Esophagus squamous epithelium (tissue), 5 donors: Measurements from ENCODE around the gene SETD2. TPM values are rescaled to one million over a fixed set of nuclear protein-coding genes. Genes with fewer than 3 reads are reported as not detected.

Source experiments
- DNase-seq: peaks from one replicate; lab custom pipeline; 2025; lab: John Stamatoyannopoulos, UW
- H3K27ac ChIP-seq, 4 donors: fragments of 200-600 bp; sonication (generic); one replicate each; pipeline ENCODE4 v1.5.1; 2016 to 2019; ENCODE audit warnings: mild to moderate bottlenecking in 1 of 4
- H3K27me3 ChIP-seq, 4 donors: fragments of 200-600 bp; sonication (generic); 1 replicate in 3 of 4; 2 replicates in 1 of 4; pipeline versions ENCODE4 v1.5.1 to v1.6.0; 2017 to 2021; ENCODE audit warnings: antibody characterized with exemption in 1 of 4
- H3K36me3 ChIP-seq, 3 donors: fragments of 200-600 bp; sonication (generic); one replicate each; pipeline ENCODE4 v1.5.1; 2016 to 2019
- H3K4me1 ChIP-seq, 3 donors: fragments of 200-600 bp; sonication (generic); one replicate each; pipeline ENCODE4 v1.5.1; 2017 to 2019
- H3K4me3 ChIP-seq, 4 donors: fragments of 200-600 bp; sonication (generic); 1 replicate in 3 of 4; 2 replicates in 1 of 4; pipeline ENCODE4 v1.5.1; 2016 to 2019; ENCODE audit warnings: mild to moderate bottlenecking in 2 of 4, moderate library complexity in 1 of 4
- H3K9me3 ChIP-seq, 3 donors: fragments of 200-600 bp; sonication (generic); one replicate each; pipeline ENCODE4 v1.5.1; 2016 to 2019
- CTCF ChIP-seq, 6 experiments: fragments of 450-650 bp in 4 of 6; fragments of 200-600 bp in 2 of 6; sonication (generic) in 2 of 6; IDR thresholded peaks; one replicate each; pipeline ENCODE4 v1.5.1; 2016 to 2019; ENCODE audit warnings: antibody characterized with exemption in 6 of 6, mild to moderate bottlenecking in 4 of 6, moderate library complexity in 4 of 6
- POLR2A ChIP-seq, 4 donors: fragments of 450-650 bp; IDR thresholded peaks; one replicate each; pipeline ENCODE4 v1.6.1; 2017; ENCODE audit warnings: antibody characterized with exemption in 4 of 4, mild to moderate bottlenecking in 4 of 4, moderate library complexity in 3 of 4
- WGBS, 2 donors: methylation state at CpG; one replicate each; pipeline ENCODE4 v1.1.5; 2018; 5-methylcytosine and 5-hydroxymethylcytosine counted together
- intact Hi-C: fragments of 100-400 bp; cut with DNase I; formaldehyde crosslinking; loops from one replicate; pipeline ENCODE4 v1.15.0; 2022
- total RNA-seq, 4 donors: library from RNA; depleted of rRNA; stranded (reverse); fragments of >200 nt; gene quantifications; one replicate each; pipeline ENCODE4 v1.1.0, GENCODE V29; 2016
- donor health status: DM: yes; HTN: yes; CAD: no.

The SETD2 gene
- total RNA-seq, 4 donors from 2014 or later: 24.3 to 59.5 (median 30.1) TPM

GRCh38 chr3:47102081-47102600 is 61.8 kb downstream of the SETD2 start:
- Histone ChIP-seq H3K4me1 (no peaks in the 10 kb centered on the region), H3K4me3 (no peak overlapping the region), H3K9me3 (no peaks in the 10 kb centered on the region), H3K36me3 (peaks cover 4 to 90% (median 6%) of the 10 kb centered on the region in 3 donors), H3K27ac (no peak overlapping the region), H3K27me3 (no peaks in the 10 kb centered on the region)
- no peak for DNase-seq
- TF ChIP-seq POLR2A (IDR thresholded peaks at IDR 0.05) (no peak), CTCF (IDR thresholded peaks at IDR 0.05) (no peak)
- 93 to 98% methylated on average over 6 of the region's 6 CpGs for WGBS, 2 donors
- intact Hi-C loops: no loop called here

GRCh38 chr3:47098910-47099309 is 65.0 kb downstream of the SETD2 start:
- Histone ChIP-seq H3K4me3 (no peak overlapping the region), H3K36me3 (peaks cover 4 to 99% (median 14%) of the 10 kb centered on the region in 3 donors), H3K9me3 (no peaks in the 10 kb centered on the region), H3K27me3 (no peaks in the 10 kb centered on the region), H3K27ac (no peak overlapping the region), H3K4me1 (no peaks in the 10 kb centered on the region)
- no peak for DNase-seq
- WGBS, 2 donors: 76 to 86% methylated on average over 2 of the region's 2 CpGs
- TF ChIP-seq CTCF (IDR thresholded peaks at IDR 0.05): no peak
- no peak for TF ChIP-seq POLR2A (IDR thresholded peaks at IDR 0.05)
- intact Hi-C loops: no loop called here

GRCh38 chr3:47097864-47098263 is 66.0 kb downstream of the SETD2 start:
- Histone ChIP-seq H3K4me3 (no peak overlapping the region), H3K27ac (no peak overlapping the region), H3K4me1 (no peaks in the 10 kb centered on the region), H3K36me3 (peaks cover 0 to 99% (median 7%) of the 10 kb centered on the region in 3 donors), H3K9me3 (no peaks in the 10 kb centered on the region), H3K27me3 (no peaks in the 10 kb centered on the region)
- 86 to 91% methylated on average over 5 of the region's 5 CpGs for WGBS, 2 donors
- DNase-seq: no peak
- TF ChIP-seq CTCF (IDR thresholded peaks at IDR 0.05): no peak
- intact Hi-C loops: no loop called here

- Histone ChIP-seq H3K4me3 (no peak overlapping the region), H3K9me3 (no peaks in the 10 kb centered on the region), H3K27ac (no peak overlapping the region), H3K4me1 (no peaks in the 10 kb centered on the region), H3K27me3 (no peaks in the 10 kb centered on the region), H3K36me3 (peaks cover 0 to 99% (median 7%) of the 10 kb centered on the region in 3 donors)
- TF ChIP-seq POLR2A (IDR thresholded peaks at IDR 0.05): no peak
- WGBS, 2 donors: 67 to 71% methylated on average over 1 of the region's 1 CpG
- no peak for DNase-seq
- intact Hi-C loops: no loop called here
These were observed 67.0 kb downstream of the SETD2 start for GRCh38 chr3:47096959-47097358.

- H3K4me1 ChIP-seq: no peaks in the 10 kb centered on the region
- peaks cover 0 to 97% (median 7%) of the 10 kb centered on the region in 3 donors for H3K36me3 ChIP-seq
- H3K27ac ChIP-seq: no peak overlapping the region
- 92 to 97% methylated on average over 3 of the region's 3 CpGs for WGBS, 2 donors
- intact Hi-C loops: no loop called here
- no peak for DNase-seq
- H3K9me3 ChIP-seq: no peaks in the 10 kb centered on the region
- no peaks in the 10 kb centered on the region for H3K27me3 ChIP-seq
- H3K4me3 ChIP-seq: no peak overlapping the region
- TF ChIP-seq POLR2A (IDR thresholded peaks at IDR 0.05) (no peak), CTCF (IDR thresholded peaks at IDR 0.05) (no peak)
These were observed 71.8 kb downstream of the SETD2 start for GRCh38 chr3:47092090-47092489.

GRCh38 chr3:47089630-47090029 is 74.3 kb downstream of the SETD2 start:
- intact Hi-C loops: no loop called here
- WGBS, 2 donors: 88 to 92% methylated on average over 2 of the region's 2 CpGs
- no peak overlapping the region for H3K27ac ChIP-seq

More at GRCh38 chr3:47089630-47090029, 74.3 kb downstream of the SETD2 start:
- DNase-seq: no peak
- TF ChIP-seq CTCF (IDR thresholded peaks at IDR 0.05): no peak
- TF ChIP-seq POLR2A (IDR thresholded peaks at IDR 0.05): no peak
- H3K36me3 ChIP-seq: peaks cover 0 to 97% (median under 1%) of the 10 kb centered on the region in 3 donors
- no peaks in the 10 kb centered on the region for H3K9me3 ChIP-seq
- no peak overlapping the region for H3K4me3 ChIP-seq
- H3K27me3 ChIP-seq: no peaks in the 10 kb centered on the region
- no peaks in the 10 kb centered on the region for H3K4me1 ChIP-seq
